H9 (cell line): ENCODE measurements around the gene R3HCC1L. TPM values are rescaled to one million over a fixed set of nuclear protein-coding genes. Genes with fewer than 3 reads are reported as not detected.

Source experiments
- DNase-seq: peaks from one replicate; pipeline ENCODE4 v3.0.0-alpha.2; 2017
- H2AFZ ChIP-seq: one replicate; pipeline ENCODE4 v1.6.1; 2013; ENCODE audit warnings: mild to moderate bottlenecking, low read length, control low read depth, moderate library complexity
- H2AK5ac ChIP-seq: 2 replicates; pipeline ENCODE4 v1.6.1; 2013; ENCODE audit warnings: low read length, control low read depth, mixed read lengths; ENCODE audit not compliant: insufficient read length
- H2BK120ac ChIP-seq: one replicate; pipeline ENCODE4 v1.6.1; 2013; ENCODE audit warnings: low read depth, mild to moderate bottlenecking, low read length, control low read depth, inconsistent platforms; ENCODE audit not compliant: poor library complexity, severe bottlenecking
- H2BK12ac ChIP-seq: 2 replicates; pipeline ENCODE4 v1.6.1; 2013; ENCODE audit warnings: low read length, control low read depth, mixed read lengths, low read depth; ENCODE audit not compliant: insufficient read length
- H2BK15ac ChIP-seq: 2 replicates; pipeline ENCODE4 v1.6.1; 2013; ENCODE audit warnings: low read depth, low read length, control low read depth
- H2BK20ac ChIP-seq: one replicate; pipeline ENCODE4 v1.6.1; 2013; ENCODE audit warnings: low read depth, mild to moderate bottlenecking, low read length, control low read depth, inconsistent platforms; ENCODE audit not compliant: poor library complexity, severe bottlenecking
- H2BK5ac ChIP-seq: 2 replicates; pipeline ENCODE4 v1.6.1; 2013; ENCODE audit warnings: low read length, control low read depth, mixed read lengths; ENCODE audit not compliant: insufficient read length
- H3K14ac ChIP-seq: 2 replicates; pipeline ENCODE4 v1.6.1; 2013; ENCODE audit warnings: low read length, control low read depth; ENCODE audit not compliant: insufficient read depth
- H3K18ac ChIP-seq: 2 replicates; pipeline ENCODE4 v1.6.1; 2013; ENCODE audit warnings: low read depth, mild to moderate bottlenecking, mixed read lengths, low read length, control low read depth; ENCODE audit not compliant: insufficient read length
- H3K23ac ChIP-seq: 2 replicates; pipeline ENCODE4 v1.6.1; 2013; ENCODE audit warnings: low read length, control low read depth, mixed read lengths, low read depth; ENCODE audit not compliant: insufficient read length
- H3K23me2 ChIP-seq: 2 replicates; pipeline ENCODE4 v1.6.1; 2013; ENCODE audit warnings: low read depth, mild to moderate bottlenecking, mixed read lengths, low read length, control low read depth; ENCODE audit not compliant: insufficient read length, poor library complexity, severe bottlenecking
- H3K27ac ChIP-seq: 2 replicates; pipeline ENCODE4 v1.5.1; 2013; ENCODE audit warnings: low read length, control low read depth, mixed read lengths, low read depth; ENCODE audit not compliant: insufficient read length
- H3K27me3 ChIP-seq: 2 replicates; pipeline ENCODE4 v1.6.1; 2013; ENCODE audit warnings: low read length, control low read depth, inconsistent platforms; ENCODE audit not compliant: insufficient read depth
- H3K4ac ChIP-seq: 2 replicates; pipeline ENCODE4 v1.6.1; 2013; ENCODE audit warnings: low read depth, mild to moderate bottlenecking, control low read depth, inconsistent platforms, low read length, moderate library complexity
- H3K4me1 ChIP-seq: 2 replicates; pipeline ENCODE4 v1.6.1; 2013; ENCODE audit warnings: low read length, control low read depth, inconsistent platforms; ENCODE audit not compliant: insufficient read depth
- H3K4me2 ChIP-seq: 2 replicates; pipeline ENCODE4 v1.6.1; 2013; ENCODE audit warnings: low read length, control low read depth, mixed read lengths; ENCODE audit not compliant: insufficient read length, insufficient read depth
- H3K56ac ChIP-seq: 2 replicates; pipeline ENCODE4 v1.6.1; 2013; ENCODE audit warnings: low read depth, mild to moderate bottlenecking, mixed read lengths, low read length, control low read depth; ENCODE audit not compliant: insufficient read length
- H3K79me1 ChIP-seq: 2 replicates; pipeline ENCODE4 v1.6.1; 2013; ENCODE audit warnings: low read depth, mild to moderate bottlenecking, moderate library complexity, low read length, control low read depth, inconsistent platforms; ENCODE audit not compliant: insufficient read depth, poor library complexity, severe bottlenecking
- H3K79me2 ChIP-seq: 2 replicates; pipeline ENCODE4 v1.6.1; 2013; ENCODE audit warnings: low read length, control low read depth, inconsistent platforms; ENCODE audit not compliant: insufficient read depth
- H3K9ac ChIP-seq: 2 replicates; pipeline ENCODE4 v1.6.1; 2013; ENCODE audit warnings: low read length, control low read depth, mixed read lengths; ENCODE audit not compliant: insufficient read length; ENCODE audit errors: extremely low read depth
- H3K9me3 ChIP-seq: one replicate; pipeline ENCODE4 v1.6.1; 2013; ENCODE audit warnings: low read depth, low read length, inconsistent platforms; ENCODE audit not compliant: control insufficient read depth
- H3T11ph ChIP-seq: one replicate; pipeline ENCODE4 v1.6.1; 2013; ENCODE audit warnings: mild to moderate bottlenecking, low read length, control low read depth, inconsistent platforms
- H4K20me1 ChIP-seq: one replicate; pipeline ENCODE4 v1.6.1; 2013; ENCODE audit not compliant: control insufficient read depth, insufficient read length, insufficient read depth
- H4K5ac ChIP-seq: 2 replicates; pipeline ENCODE4 v1.6.1; 2013; ENCODE audit warnings: low read depth, mild to moderate bottlenecking, mixed read lengths, low read length, control low read depth; ENCODE audit not compliant: insufficient read length
- H4K8ac ChIP-seq: replicated peaks from 2 replicates; pipeline ENCODE4 v1.6.1; 2013; ENCODE audit warnings: low read length, control low read depth, mixed read lengths, low read depth; ENCODE audit not compliant: insufficient read length
- H4K91ac ChIP-seq: 2 replicates; pipeline ENCODE4 v1.6.1; 2013; ENCODE audit warnings: low read depth, mild to moderate bottlenecking, moderate library complexity, mixed read lengths, low read length, control low read depth; ENCODE audit not compliant: insufficient read length
- H3K27ac Mint-ChIP-seq, 3 experiments: 2 replicates in 2 of 3; 3 replicates in 1 of 3; pipeline ENCODE4 v1.8.0; 2020 to 2021; ENCODE audit warnings: mixed read lengths in 3 of 3, mild to moderate bottlenecking in 1 of 3, moderate library complexity in 1 of 3
- H3K27me3 Mint-ChIP-seq: 2 replicates; pipeline ENCODE4 v1.8.0; 2021; ENCODE audit warnings: low read depth, mild to moderate bottlenecking, moderate library complexity, mixed read lengths
- H3K36me3 Mint-ChIP-seq, 3 experiments: 2 replicates in 2 of 3; 3 replicates in 1 of 3; pipeline ENCODE4 v1.8.0; 2020 to 2021; ENCODE audit warnings: low read depth in 3 of 3, mixed read lengths in 3 of 3; ENCODE audit not compliant: insufficient read depth in 1 of 3
- H3K4me1 Mint-ChIP-seq, 2 experiments: 2 replicates each; pipeline ENCODE4 v1.8.0; 2020; ENCODE audit warnings: mixed read lengths in 2 of 2
- H3K4me3 Mint-ChIP-seq, 2 experiments: 2 replicates in 1 of 2; 3 replicates in 1 of 2; pipeline ENCODE4 v1.8.0; 2020 to 2021; ENCODE audit warnings: mild to moderate bottlenecking in 2 of 2, mixed read lengths in 2 of 2, moderate library complexity in 1 of 2
- H3K9me3 Mint-ChIP-seq, 2 experiments: 2 replicates in 1 of 2; 3 replicates in 1 of 2; pipeline ENCODE4 v1.8.0; 2020; ENCODE audit warnings: mild to moderate bottlenecking in 2 of 2, mixed read lengths in 2 of 2, moderate library complexity in 1 of 2
- CTCF ChIP-seq: fragments of 200-600 bp; sonication (generic); conservative IDR thresholded peaks from 3 replicates; pipeline ENCODE4 v1.8.0; 2021; ENCODE audit warnings: antibody characterized with exemption, mild to moderate bottlenecking
- WGBS: extraction: QIAGEN DNeasy Blood & Tissue Kit; methylation state at CpG from one replicate; pipeline ENCODE4 v1.1.7; 2013; ENCODE audit warnings: missing lambda C conversion rate, low lambda C conversion rate, mixed read lengths; ENCODE audit not compliant: insufficient read length; ENCODE audit errors: extremely low coverage; 5-methylcytosine and 5-hydroxymethylcytosine counted together
- total RNA-seq: library from RNA; stranded (reverse); gene quantifications from 2 replicates; pipeline ENCODE4 v1.2.1, GENCODE V29; 2021

The R3HCC1L gene
- total RNA-seq, 1 experiment from 2014 or later = 18.5 TPM

GRCh38 chr10:98289802-98290209 lies 155.3 kb downstream of the R3HCC1L start:
- Histone ChIP-seq H3K79me2 (no peaks in the 10 kb centered on the region), H4K8ac (no peak overlapping the region), H2BK120ac (no peak overlapping the region), H3K14ac (no peak overlapping the region), H2AK5ac (no peak overlapping the region), H3K4me2 (no peak overlapping the region), H2BK12ac (no peak overlapping the region), H3K27me3 (no peaks in the 10 kb centered on the region), H3K4me1 (no peaks in the 10 kb centered on the region), H4K20me1 (no peaks in the 10 kb centered on the region), H3T11ph (no peak overlapping the region), H4K5ac (no peak overlapping the region), H3K23ac (no peak overlapping the region), H3K27ac (no peak overlapping the region), H2BK5ac (no peak overlapping the region), H2BK20ac (no peak overlapping the region), H2AFZ (no peak overlapping the region), H3K79me1 (no peaks in the 10 kb centered on the region), H3K4ac (no peak overlapping the region), H3K18ac (no peak overlapping the region), H3K23me2 (no peaks in the 10 kb centered on the region), H3K9ac (no peak overlapping the region), H4K91ac (no peak overlapping the region), H2BK15ac (no peak overlapping the region), H3K56ac (no peak overlapping the region), H3K9me3 (no peaks in the 10 kb centered on the region)
- peaks cover 3 to 6% of the 10 kb centered on the region in 2 experiments; a peak in 3 of 4 replicates for H3K4me1 Mint-ChIP-seq
- peak; percentile 24; the same call in 1 of the 3 replicates for TF ChIP-seq CTCF
- DNase-seq = no peak
- H3K27me3 Mint-ChIP-seq = peaks cover 6% of the 10 kb centered on the region
- H3K27ac Mint-ChIP-seq = no peak overlapping the region
- WGBS = no CpG with 5 or more reads among the region's 10 CpGs
- no peak overlapping the region for H3K4me3 Mint-ChIP-seq
- no peaks in the 10 kb centered on the region for H3K9me3 Mint-ChIP-seq
- no peaks in the 10 kb centered on the region for H3K36me3 Mint-ChIP-seq
